Astrocyte (in vitro differentiated cells and primary cell): Measurements from ENCODE around the gene FAIM.

Experiments
- EZH2 ChIP-seq: IDR thresholded peaks from 2 replicates; pipeline ENCODE4 v1.6.1; 2012; ENCODE audit warnings: mild to moderate bottlenecking, low read length, inconsistent platforms; ENCODE audit not compliant: insufficient read depth
- TF ChIP-seq, protein P1 (sequence below): IDR thresholded peaks from 2 replicates; pipeline ENCODE4 v1.5.1; 2011; ENCODE audit warnings: low read depth, mild to moderate bottlenecking, inconsistent platforms, low read length, moderate library complexity; ENCODE audit not compliant: insufficient read depth

DNA sequence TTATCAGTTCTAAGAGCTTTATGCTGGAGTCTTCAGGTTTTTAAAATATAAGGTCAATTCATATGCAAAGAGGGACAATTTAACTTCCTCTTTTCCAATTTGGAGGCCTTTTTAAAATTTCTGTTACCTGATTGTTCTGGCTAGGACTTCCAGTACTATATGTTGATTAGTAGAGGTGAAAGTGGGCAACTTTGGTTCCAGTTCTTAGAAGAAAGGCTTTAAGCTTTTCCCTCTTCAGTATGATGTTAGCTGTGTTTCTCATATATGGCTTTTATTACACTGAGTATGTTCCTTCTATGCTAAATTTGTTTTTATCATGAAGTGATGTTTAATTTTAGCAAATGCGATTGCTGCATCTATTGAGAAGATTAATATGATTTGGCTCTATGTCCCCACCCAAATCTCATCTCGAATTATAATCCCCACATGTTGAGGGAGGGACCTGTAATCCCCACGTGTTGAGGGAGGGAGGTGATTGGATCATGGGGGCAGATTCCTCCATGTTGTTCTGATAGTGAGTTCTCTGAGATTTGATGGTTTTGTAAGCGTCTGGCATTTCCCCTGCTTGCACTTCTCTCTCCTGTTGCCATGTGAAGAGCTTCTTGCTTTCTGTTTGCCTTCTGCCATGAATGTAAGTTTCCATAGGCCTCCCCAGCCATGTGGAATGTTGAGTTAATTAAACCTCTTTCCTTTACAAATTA lies 33.8 kb downstream of the FAIM start:
- TF ChIP-seq, protein P1, sequence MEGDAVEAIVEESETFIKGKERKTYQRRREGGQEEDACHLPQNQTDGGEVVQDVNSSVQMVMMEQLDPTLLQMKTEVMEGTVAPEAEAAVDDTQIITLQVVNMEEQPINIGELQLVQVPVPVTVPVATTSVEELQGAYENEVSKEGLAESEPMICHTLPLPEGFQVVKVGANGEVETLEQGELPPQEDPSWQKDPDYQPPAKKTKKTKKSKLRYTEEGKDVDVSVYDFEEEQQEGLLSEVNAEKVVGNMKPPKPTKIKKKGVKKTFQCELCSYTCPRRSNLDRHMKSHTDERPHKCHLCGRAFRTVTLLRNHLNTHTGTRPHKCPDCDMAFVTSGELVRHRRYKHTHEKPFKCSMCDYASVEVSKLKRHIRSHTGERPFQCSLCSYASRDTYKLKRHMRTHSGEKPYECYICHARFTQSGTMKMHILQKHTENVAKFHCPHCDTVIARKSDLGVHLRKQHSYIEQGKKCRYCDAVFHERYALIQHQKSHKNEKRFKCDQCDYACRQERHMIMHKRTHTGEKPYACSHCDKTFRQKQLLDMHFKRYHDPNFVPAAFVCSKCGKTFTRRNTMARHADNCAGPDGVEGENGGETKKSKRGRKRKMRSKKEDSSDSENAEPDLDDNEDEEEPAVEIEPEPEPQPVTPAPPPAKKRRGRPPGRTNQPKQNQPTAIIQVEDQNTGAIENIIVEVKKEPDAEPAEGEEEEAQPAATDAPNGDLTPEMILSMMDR = no peak
- TF ChIP-seq EZH2 = no peak
